GM19324 (cell line): ENCODE data around the gene GABBR2.

ENCODE experiments used
- ATAC-seq: cut with Tn5 transposase; IDR thresholded peaks from one replicate; pipeline ENCODE4 v1.9.1; 2021; ENCODE audit warnings: mild to moderate bottlenecking, moderate library complexity; ENCODE audit not compliant: unreplicated experiment, low FRiP score

GABBR2 gene

GRCh38 chr9:98365227-98365669, 343.5 kb downstream of the GABBR2 start:
- ATAC-seq: no peak

- no peak for ATAC-seq
These were observed 344.6 kb downstream of the GABBR2 start for GRCh38 chr9:98364086-98364485.

GRCh38 chr9:98363644-98364043, 345.1 kb downstream of the GABBR2 start:
- ATAC-seq: no peak

GRCh38 chr9:98362624-98363252, 346.0 kb downstream of the GABBR2 start:
- no peak for ATAC-seq

- ATAC-seq: no peak
These were observed 347.1 kb downstream of the GABBR2 start for GRCh38 chr9:98361645-98362044.

GRCh38 chr9:98360176-98360708, 348.5 kb downstream of the GABBR2 start:
- no peak for ATAC-seq

- ATAC-seq: no peak
These were observed 349.2 kb downstream of the GABBR2 start for GRCh38 chr9:98359569-98359968.

- ATAC-seq: no peak
These were observed 350.7 kb downstream of the GABBR2 start for GRCh38 chr9:98357921-98358535.

- no peak for ATAC-seq
These were observed 351.6 kb downstream of the GABBR2 start for GRCh38 chr9:98356953-98357690.

GRCh38 chr9:98356326-98356725, 352.4 kb downstream of the GABBR2 start:
- no peak for ATAC-seq

GRCh38 chr9:98351370-98351769, 357.4 kb downstream of the GABBR2 start:
- no peak for ATAC-seq

- ATAC-seq: no peak
These were observed 361.1 kb downstream of the GABBR2 start for GRCh38 chr9:98347642-98348041.

- no peak for ATAC-seq
These were observed 363.7 kb downstream of the GABBR2 start for GRCh38 chr9:98345011-98345410.

- ATAC-seq: no peak
These were observed 364.2 kb downstream of the GABBR2 start for GRCh38 chr9:98344581-98344980.

GRCh38 chr9:98342820-98343210, 365.9 kb downstream of the GABBR2 start:
- no peak for ATAC-seq

GRCh38 chr9:98342098-98342819, 366.5 kb downstream of the GABBR2 start:
- ATAC-seq: no peak

GRCh38 chr9:98341157-98342097, 367.3 kb downstream of the GABBR2 start:
- ATAC-seq: no peak

GRCh38 chr9:98339987-98340800, 368.5 kb downstream of the GABBR2 start:
- ATAC-seq: no peak

GRCh38 chr9:98335661-98336060, 373.1 kb downstream of the GABBR2 start:
- no peak for ATAC-seq
